Muscle of leg (tissue), 11 donors: ENCODE data around the gene ADCY2. TPM values are rescaled to one million over a fixed set of nuclear protein-coding genes. Genes with fewer than 3 reads are reported as not detected.

Source experiments
- DNase-seq: peaks from one replicate; pipeline ENCODE4 v3.0.0; 2013
- H3K27ac ChIP-seq: one replicate; pipeline ENCODE4 v1.5.1; 2013; ENCODE audit warnings: mild to moderate bottlenecking, low read length, control low read depth
- H3K27me3 ChIP-seq: one replicate; pipeline ENCODE4 v1.6.1; 2013; ENCODE audit warnings: low read length; ENCODE audit not compliant: control insufficient read depth, insufficient read depth
- H3K36me3 ChIP-seq: one replicate; pipeline ENCODE4 v1.6.1; 2013; ENCODE audit warnings: low read length; ENCODE audit not compliant: control insufficient read depth, insufficient read depth
- H3K4me1 ChIP-seq: one replicate; pipeline ENCODE4 v1.6.1; 2013; ENCODE audit warnings: low read length; ENCODE audit not compliant: control insufficient read depth, insufficient read depth
- H3K4me3 ChIP-seq: one replicate; pipeline ENCODE4 v1.5.1; 2013; ENCODE audit warnings: low read length, control low read depth
- H3K9me3 ChIP-seq: replicated peaks from 2 replicates; pipeline ENCODE4 v1.6.1; 2013; ENCODE audit warnings: low read depth, low read length; ENCODE audit not compliant: control insufficient read depth
- WGBS: methylation state at CpG from one replicate; pipeline ENCODE4 v1.1.5; 2013; ENCODE audit warnings: missing lambda C conversion rate; ENCODE audit not compliant: insufficient coverage; 5-methylcytosine and 5-hydroxymethylcytosine counted together
- polyA plus RNA-seq, 8 donors: library from polyadenylated mRNA; unstranded; fragments of 120-200 nt; gene quantifications; one replicate each; pipeline versions ENCODE4 v1.2.1 to v1.2.3, GENCODE V29; 2013; ENCODE audit warnings: inconsistent platforms in 1 of 8, low replicate concordance in 1 of 8; ENCODE audit not compliant: insufficient read length in 8 of 8, insufficient read depth in 1 of 8
- total RNA-seq: library from RNA; stranded (reverse); fragments of 120-200 nt; gene quantifications from one replicate; pipeline ENCODE4 v1.2.4, GENCODE V29; 2013

ADCY2 gene
- total and polyA plus RNA-seq, 9 donors: 17.5 to 45.9 (median 30.0) TPM

GRCh38 chr5:7634837-7635236 is 238.9 kb downstream of the ADCY2 start:
- Histone ChIP-seq H3K4me3 (no peak overlapping the region), H3K36me3 (no peaks in the 10 kb centered on the region), H3K9me3 (peaks cover 4% of the 10 kb centered on the region), H3K27ac (no peak overlapping the region), H3K4me1 (no peaks in the 10 kb centered on the region), H3K27me3 (no peaks in the 10 kb centered on the region)
- 91% methylated on average over 2 of the region's 3 CpGs for WGBS
- no peak for DNase-seq

- H3K4me1 ChIP-seq: no peaks in the 10 kb centered on the region
- no peaks in the 10 kb centered on the region for H3K27me3 ChIP-seq
- H3K36me3 ChIP-seq: no peaks in the 10 kb centered on the region
- no peaks in the 10 kb centered on the region for H3K9me3 ChIP-seq
- H3K27ac ChIP-seq: no peak overlapping the region
- WGBS: 56% methylated on average over 2 of the region's 4 CpGs
- H3K4me3 ChIP-seq: no peak overlapping the region
- DNase-seq: no peak
Observed at GRCh38 chr5:7638456-7638855, 242.5 kb downstream of the ADCY2 start.

GRCh38 chr5:7642029-7642428 is 246.1 kb downstream of the ADCY2 start:
- Histone ChIP-seq H3K36me3 (no peaks in the 10 kb centered on the region), H3K4me3 (no peak overlapping the region), H3K4me1 (no peaks in the 10 kb centered on the region), H3K9me3 (no peaks in the 10 kb centered on the region), H3K27me3 (no peaks in the 10 kb centered on the region), H3K27ac (no peak overlapping the region)
- no peak for DNase-seq

- no peaks in the 10 kb centered on the region for H3K36me3 ChIP-seq
- H3K9me3 ChIP-seq: no peaks in the 10 kb centered on the region
- no peak for DNase-seq
- H3K27ac ChIP-seq: no peak overlapping the region
- no peak overlapping the region for H3K4me3 ChIP-seq
- H3K4me1 ChIP-seq: no peaks in the 10 kb centered on the region
- 83% methylated on average over 1 of the region's 3 CpGs for WGBS
- no peaks in the 10 kb centered on the region for H3K27me3 ChIP-seq
Observed at GRCh38 chr5:7644723-7645122, 248.8 kb downstream of the ADCY2 start.

- no peak overlapping the region for H3K27ac ChIP-seq
- H3K4me3 ChIP-seq: no peak overlapping the region
- WGBS: 72% methylated on average over 4 of the region's 6 CpGs
- H3K27me3 ChIP-seq: no peaks in the 10 kb centered on the region
- H3K36me3 ChIP-seq: no peaks in the 10 kb centered on the region
- no peak for DNase-seq
- no peaks in the 10 kb centered on the region for H3K9me3 ChIP-seq
- no peaks in the 10 kb centered on the region for H3K4me1 ChIP-seq
Observed at GRCh38 chr5:7650755-7651154, 254.8 kb downstream of the ADCY2 start.

- no peak overlapping the region for H3K4me3 ChIP-seq
- H3K9me3 ChIP-seq: no peaks in the 10 kb centered on the region
- no peaks in the 10 kb centered on the region for H3K4me1 ChIP-seq
- H3K27ac ChIP-seq: no peak overlapping the region
- H3K27me3 ChIP-seq: no peaks in the 10 kb centered on the region
- no peak for DNase-seq
- WGBS: no CpG with 5 or more reads among the region's 6 CpGs
- H3K36me3 ChIP-seq: no peaks in the 10 kb centered on the region
Observed at GRCh38 chr5:7653046-7653445, 257.1 kb downstream of the ADCY2 start.

- no peaks in the 10 kb centered on the region for H3K36me3 ChIP-seq
- no peaks in the 10 kb centered on the region for H3K27me3 ChIP-seq
- no peaks in the 10 kb centered on the region for H3K9me3 ChIP-seq
- DNase-seq: no peak
- no peak overlapping the region for H3K4me3 ChIP-seq
- no peaks in the 10 kb centered on the region for H3K4me1 ChIP-seq
- WGBS: 100% methylated on average over 2 of the region's 3 CpGs
- no peak overlapping the region for H3K27ac ChIP-seq
Observed at GRCh38 chr5:7657153-7657552, 261.2 kb downstream of the ADCY2 start.

- no peaks in the 10 kb centered on the region for H3K4me1 ChIP-seq
- WGBS: no CpG with 5 or more reads among the region's 4 CpGs
Observed at GRCh38 chr5:7659420-7659819, 263.5 kb downstream of the ADCY2 start.

GRCh38 chr5:7662289-7662688 is 266.4 kb downstream of the ADCY2 start:
- H3K36me3 ChIP-seq: no peaks in the 10 kb centered on the region
- no peaks in the 10 kb centered on the region for H3K27me3 ChIP-seq
- H3K4me3 ChIP-seq: no peak overlapping the region
- 83% methylated on average over 5 of the region's 6 CpGs for WGBS
- no peaks in the 10 kb centered on the region for H3K9me3 ChIP-seq
- H3K27ac ChIP-seq: no peak overlapping the region
- H3K4me1 ChIP-seq: no peaks in the 10 kb centered on the region
- no peak for DNase-seq

More at GRCh38 chr5:7659420-7659819, 263.5 kb downstream of the ADCY2 start:
- H3K27me3 ChIP-seq: no peaks in the 10 kb centered on the region
- no peak for DNase-seq
- no peak overlapping the region for H3K27ac ChIP-seq
- no peaks in the 10 kb centered on the region for H3K9me3 ChIP-seq
- no peaks in the 10 kb centered on the region for H3K36me3 ChIP-seq
- H3K4me3 ChIP-seq: no peak overlapping the region

GRCh38 chr5:7663808-7664207 is 267.9 kb downstream of the ADCY2 start:
- no CpG with 5 or more reads among the region's 3 CpGs for WGBS

GRCh38 chr5:7664208-7664607 is 268.3 kb downstream of the ADCY2 start:
- H3K4me1 ChIP-seq: no peaks in the 10 kb centered on the region
- H3K9me3 ChIP-seq: no peaks in the 10 kb centered on the region
- H3K36me3 ChIP-seq: no peaks in the 10 kb centered on the region
- H3K27ac ChIP-seq: no peak overlapping the region
- no peak for DNase-seq
- no peaks in the 10 kb centered on the region for H3K27me3 ChIP-seq
- WGBS: no CpG with 5 or more reads among the region's 2 CpGs
- H3K4me3 ChIP-seq: no peak overlapping the region

More at GRCh38 chr5:7663808-7664207, 267.9 kb downstream of the ADCY2 start:
- Histone ChIP-seq H3K4me1 (no peaks in the 10 kb centered on the region), H3K27ac (no peak overlapping the region), H3K4me3 (no peak overlapping the region), H3K9me3 (no peaks in the 10 kb centered on the region), H3K27me3 (no peaks in the 10 kb centered on the region), H3K36me3 (no peaks in the 10 kb centered on the region)
- no peak for DNase-seq
